Mucosa of rectum (tissue), 2 donors: Measurements from ENCODE around the gene MOB2.

ENCODE experiments used
- H3K27ac ChIP-seq, 2 donors: one replicate each; pipeline ENCODE4 v1.7.0; 2013; ENCODE audit warnings: inconsistent platforms in 2 of 2, low read depth in 2 of 2, low read length in 2 of 2
- H3K27me3 ChIP-seq, 2 donors: one replicate each; pipeline ENCODE4 v1.7.0; 2013; ENCODE audit warnings: low read length in 2 of 2; ENCODE audit not compliant: control insufficient read depth in 2 of 2, insufficient read depth in 2 of 2
- H3K36me3 ChIP-seq, 2 donors: one replicate each; pipeline ENCODE4 v1.7.0; 2013; ENCODE audit warnings: low read length in 2 of 2; ENCODE audit not compliant: control insufficient read depth in 2 of 2, insufficient read depth in 2 of 2
- H3K4me1 ChIP-seq, 2 donors: one replicate each; pipeline ENCODE4 v1.7.0; 2013; ENCODE audit warnings: low read length in 2 of 2, mild to moderate bottlenecking in 1 of 2; ENCODE audit not compliant: control insufficient read depth in 2 of 2, insufficient read depth in 2 of 2
- H3K4me3 ChIP-seq, 2 donors: one replicate each; pipeline ENCODE4 v1.7.0; 2013; ENCODE audit warnings: low read length in 2 of 2
- H3K9ac ChIP-seq, 2 donors: one replicate each; pipeline ENCODE4 v1.7.0; 2013; ENCODE audit warnings: low read length in 2 of 2, low read depth in 1 of 2, mild to moderate bottlenecking in 1 of 2
- H3K9me3 ChIP-seq, 2 donors: one replicate each; pipeline ENCODE4 v1.7.0; 2013; ENCODE audit warnings: low read length in 2 of 2; ENCODE audit not compliant: control insufficient read depth in 2 of 2
- donor health status: healthy.
- donor health status: Normal muscosa, but diverticular disease.

Gene MOB2

GRCh38 chr11:1419811-1420210 is 66.8 kb downstream of the MOB2 start:
- Histone ChIP-seq H3K27me3 (no peaks in the 10 kb centered on the region), H3K4me3 (no peak overlapping the region), H3K4me1 (peaks cover 0 to 2% of the 10 kb centered on the region in 2 donors), H3K9me3 (peaks cover 0 to 9% of the 10 kb centered on the region in 2 donors), H3K36me3 (no peaks in the 10 kb centered on the region), H3K9ac (no peak overlapping the region), H3K27ac (no peak overlapping the region)
